ENCODE measurements around the gene DLK1.

The DLK1 gene

GRCh38 chr14:100777818-100778525 lies 51.3 kb downstream of the DLK1 start:
- DNase-seq (ENCODE audit: low spot score): no peak

DNA sequence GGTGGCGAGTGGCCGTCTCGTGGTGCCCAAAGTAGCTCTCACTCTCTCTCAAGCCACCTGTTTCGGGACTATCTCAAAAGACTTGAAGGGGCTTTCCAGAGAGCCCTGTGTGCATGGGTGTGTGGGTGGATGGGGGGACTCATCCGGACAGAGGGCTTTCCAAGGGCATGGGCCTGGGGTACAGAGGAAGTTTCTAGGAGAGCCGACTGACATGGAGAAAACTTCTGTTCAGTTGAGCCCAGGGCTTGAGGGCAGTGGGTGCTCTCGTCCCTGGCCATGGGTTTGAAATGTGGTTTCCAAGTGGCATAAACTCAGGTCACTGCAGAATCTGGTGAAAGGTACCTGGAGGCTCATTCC lies 51.8 kb downstream of the DLK1 start:
- DNase-seq (ENCODE audit: low spot score): no peak

DNA sequence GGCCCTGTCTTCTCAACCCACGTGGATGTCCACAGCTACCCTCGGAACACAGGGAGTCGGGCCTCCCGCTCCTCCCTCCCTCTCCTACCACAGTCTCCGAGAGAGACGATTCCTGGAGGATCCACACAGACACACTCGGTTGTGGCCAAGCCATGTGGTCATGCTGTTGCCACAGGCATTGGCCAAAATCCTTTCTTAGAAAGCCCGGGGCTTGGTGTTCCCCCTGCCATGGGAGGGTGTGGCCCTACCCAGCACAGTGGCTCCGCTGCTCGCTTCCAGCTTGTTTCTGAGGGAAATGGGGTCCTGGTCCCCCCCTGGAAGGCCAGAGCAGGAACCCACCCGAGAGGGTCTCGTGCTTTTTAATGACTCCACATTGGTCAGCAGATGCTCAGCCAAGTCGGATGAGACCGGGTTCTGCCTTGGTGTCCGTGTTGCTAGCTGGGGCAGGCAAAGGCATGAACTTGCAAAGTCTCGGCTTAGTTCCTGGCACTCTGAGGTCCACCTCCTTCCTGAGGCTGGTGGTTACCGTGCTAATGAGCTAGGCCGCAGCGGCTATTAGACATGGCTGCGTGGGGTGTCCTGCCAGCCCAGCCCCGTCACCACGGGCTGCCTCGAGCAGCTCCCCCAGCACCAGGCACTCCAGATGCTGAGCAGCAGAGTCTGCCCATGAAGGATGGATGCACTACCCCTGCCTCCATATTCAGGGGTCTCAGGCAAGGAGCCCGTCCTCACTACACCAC lies 52.4 kb downstream of the DLK1 start:
- DNase-seq (ENCODE audit: low spot score): no peak

- DNase-seq (ENCODE audit: low spot score): no peak
Measured at GRCh38 chr14:100779691-100780080, 53.0 kb downstream of the DLK1 start.

DNA sequence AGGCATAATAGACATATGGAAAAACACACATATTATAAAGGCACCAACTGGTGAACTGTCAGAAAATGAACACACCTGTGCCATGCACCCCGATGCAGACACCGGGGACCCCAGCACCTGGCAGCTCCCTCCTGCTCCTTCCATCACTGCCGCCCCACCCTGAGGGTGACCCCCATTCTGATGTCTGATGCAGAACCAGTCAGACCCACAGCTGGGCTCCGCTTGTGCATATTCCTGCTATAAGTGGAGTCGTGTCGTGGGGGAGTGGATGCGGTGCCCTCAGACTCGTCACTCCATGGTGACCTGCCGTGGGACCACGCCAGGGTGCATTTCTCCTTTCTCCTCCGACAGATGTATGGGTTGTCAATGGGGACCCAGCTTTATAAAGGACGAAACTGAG lies 53.6 kb downstream of the DLK1 start:
- no peak for DNase-seq (ENCODE audit: low spot score)

DNA sequence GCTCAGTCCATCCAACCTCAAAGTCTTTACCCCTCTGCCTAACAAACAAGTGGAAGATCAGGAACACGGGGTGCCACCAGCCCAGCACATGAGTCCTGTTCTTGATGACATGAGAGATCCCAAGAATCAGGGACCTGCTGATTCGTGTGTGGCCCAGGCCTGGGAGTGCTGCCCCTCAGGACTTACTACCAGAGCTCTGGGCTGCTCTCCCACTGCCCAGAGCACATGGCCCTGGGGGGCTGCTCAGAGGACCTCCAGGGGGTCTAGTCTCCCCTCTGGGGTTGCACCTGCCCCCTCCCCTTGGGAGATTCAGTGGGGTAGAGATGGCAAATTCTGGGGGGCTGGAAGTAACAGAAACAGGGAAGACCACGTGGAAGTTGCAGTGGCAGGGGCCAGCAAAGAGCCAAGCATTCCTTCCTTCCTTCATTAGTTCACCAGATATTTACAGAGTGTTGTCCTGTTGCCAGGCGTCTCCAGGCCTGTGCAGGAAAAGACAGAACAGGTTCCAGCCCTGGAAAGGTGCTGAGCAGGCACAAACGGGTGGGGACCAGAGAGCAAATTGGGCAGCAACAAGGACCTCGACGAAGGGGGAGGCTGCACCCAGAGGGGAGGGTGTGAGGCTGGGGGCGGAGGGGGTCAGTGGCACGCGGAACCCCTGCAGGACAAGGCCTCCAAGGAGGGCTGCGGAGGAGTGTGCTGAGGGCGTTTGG lies 54.1 kb downstream of the DLK1 start:
- DNase-seq (ENCODE audit: low spot score): no peak

GRCh38 chr14:100781952-100782351 lies 55.3 kb downstream of the DLK1 start:
- DNase-seq (ENCODE audit: low spot score): no peak

GRCh38 chr14:100782516-100783320 lies 56.0 kb downstream of the DLK1 start:
- no peak for DNase-seq (ENCODE audit: low spot score)

GRCh38 chr14:100783630-100784370 lies 57.1 kb downstream of the DLK1 start:
- DNase-seq (ENCODE audit: low spot score): no peak

DNA sequence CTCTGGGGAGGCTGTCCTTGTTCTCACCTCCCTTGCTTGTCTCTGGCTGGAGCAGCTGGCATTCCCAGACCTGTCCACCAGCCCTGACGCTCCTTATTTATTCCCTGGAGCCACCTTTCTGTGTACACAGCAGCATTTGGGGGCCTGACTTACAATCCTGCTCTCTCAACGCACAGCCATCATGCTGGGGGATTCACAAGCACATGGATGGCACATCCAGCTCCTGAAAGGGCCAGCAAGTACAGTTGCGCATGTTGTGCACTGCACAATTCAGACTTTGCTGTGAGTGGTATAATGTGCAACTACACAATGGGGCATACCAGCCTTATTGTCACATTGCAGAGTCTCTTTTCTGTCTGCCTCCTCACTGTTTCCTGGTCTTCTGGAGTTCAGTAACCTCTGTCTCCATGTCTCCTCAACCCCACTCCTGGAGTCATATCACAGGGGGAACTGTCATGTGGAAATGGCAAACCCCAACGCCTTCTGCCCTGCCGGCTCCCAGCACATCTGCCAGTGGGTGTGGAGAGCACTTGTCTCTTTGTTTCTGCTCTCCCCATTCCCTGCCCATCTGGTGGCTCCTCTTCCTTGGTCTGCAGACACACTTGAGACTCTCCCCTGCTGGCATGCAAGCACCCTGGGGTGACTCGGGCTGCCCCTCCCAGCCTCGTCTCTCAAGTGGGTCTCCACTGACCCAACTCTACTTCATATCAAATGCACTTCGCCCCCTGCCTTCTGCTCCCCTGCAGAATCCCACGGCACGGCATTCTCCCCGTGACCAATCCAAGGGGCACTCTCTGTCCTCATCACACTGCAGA lies 58.0 kb downstream of the DLK1 start:
- DNase-seq (ENCODE audit: low spot score): no peak

- no peak for DNase-seq (ENCODE audit: low spot score)
Measured at GRCh38 chr14:100785338-100785615, 58.6 kb downstream of the DLK1 start.

GRCh38 chr14:100785626-100786025 lies 58.9 kb downstream of the DLK1 start:
- DNase-seq (ENCODE audit: low spot score): no peak

- no peak for DNase-seq (ENCODE audit: low spot score)
Measured at GRCh38 chr14:100786131-100786530, 59.4 kb downstream of the DLK1 start.

- no peak for DNase-seq (ENCODE audit: low spot score)
Measured at GRCh38 chr14:100786576-100787219, 60.0 kb downstream of the DLK1 start.

- no peak for DNase-seq (ENCODE audit: low spot score)
Measured at GRCh38 chr14:100787659-100788058, 61.0 kb downstream of the DLK1 start.
